HFFc6 (cell line): ENCODE results near the gene NT5DC2. TPM values are rescaled to one million over a fixed set of nuclear protein-coding genes. Genes with fewer than 3 reads are reported as not detected.

Source experiments
- DNase-seq: peaks from one replicate; pipeline ENCODE4 v3.0.0-alpha.2; 2018
- H3K27ac Mint-ChIP-seq: 2 replicates; pipeline ENCODE4 v1.8.0; 2020; ENCODE audit warnings: mild to moderate bottlenecking, mixed read lengths
- H3K27me3 Mint-ChIP-seq: 2 replicates; pipeline ENCODE4 v1.8.0; 2021; ENCODE audit warnings: mild to moderate bottlenecking, moderate library complexity, mixed read lengths; ENCODE audit not compliant: insufficient read depth
- H3K36me3 Mint-ChIP-seq: 2 replicates; pipeline ENCODE4 v1.8.0; 2021; ENCODE audit warnings: low read depth, mixed read lengths
- H3K4me1 Mint-ChIP-seq: 2 replicates; pipeline ENCODE4 v1.8.0; 2020; ENCODE audit warnings: low read depth, mixed read lengths
- H3K4me3 Mint-ChIP-seq: 2 replicates; pipeline ENCODE4 v1.8.0; 2020; ENCODE audit warnings: mild to moderate bottlenecking, moderate library complexity, mixed read lengths
- H3K9me3 Mint-ChIP-seq: 2 replicates; pipeline ENCODE4 v1.8.0; 2020; ENCODE audit warnings: mild to moderate bottlenecking, mixed read lengths
- total RNA-seq, 6 experiments: library from RNA; stranded (reverse); fragmentation: NEBNext Ultra II Directional; extraction: Animal tissue kit (Norgen Biotek cat#: 25700); gene quantifications; 2 replicates in 1 of 6; 3 replicates in 5 of 6; pipeline ENCODE4 v1.2.3, GENCODE V29; 2021
- TF ChIP-seq, protein P1 (sequence below): fragments of 200-600 bp; sonication (generic); IDR thresholded peaks from 2 replicates; pipeline ENCODE4 v1.5.0; 2021; ENCODE audit warnings: antibody characterized with exemption, mild to moderate bottlenecking

NT5DC2 gene
- total RNA-seq, 6 experiments from 2014 or later: 156 to 198 (median 183) TPM

GRCh38 chr3:52524752-52525679 lies 8.6 kb downstream of the NT5DC2 start:
- Mint-ChIP-seq H3K27ac (no peak overlapping the region), H3K9me3 (no peaks in the 10 kb centered on the region), H3K4me3 (no peak overlapping the region), H3K4me1 (peaks cover 14% of the 10 kb centered on the region), H3K36me3 (peaks cover 14% of the 10 kb centered on the region), H3K27me3 (no peaks in the 10 kb centered on the region)
- TF ChIP-seq, protein P1, sequence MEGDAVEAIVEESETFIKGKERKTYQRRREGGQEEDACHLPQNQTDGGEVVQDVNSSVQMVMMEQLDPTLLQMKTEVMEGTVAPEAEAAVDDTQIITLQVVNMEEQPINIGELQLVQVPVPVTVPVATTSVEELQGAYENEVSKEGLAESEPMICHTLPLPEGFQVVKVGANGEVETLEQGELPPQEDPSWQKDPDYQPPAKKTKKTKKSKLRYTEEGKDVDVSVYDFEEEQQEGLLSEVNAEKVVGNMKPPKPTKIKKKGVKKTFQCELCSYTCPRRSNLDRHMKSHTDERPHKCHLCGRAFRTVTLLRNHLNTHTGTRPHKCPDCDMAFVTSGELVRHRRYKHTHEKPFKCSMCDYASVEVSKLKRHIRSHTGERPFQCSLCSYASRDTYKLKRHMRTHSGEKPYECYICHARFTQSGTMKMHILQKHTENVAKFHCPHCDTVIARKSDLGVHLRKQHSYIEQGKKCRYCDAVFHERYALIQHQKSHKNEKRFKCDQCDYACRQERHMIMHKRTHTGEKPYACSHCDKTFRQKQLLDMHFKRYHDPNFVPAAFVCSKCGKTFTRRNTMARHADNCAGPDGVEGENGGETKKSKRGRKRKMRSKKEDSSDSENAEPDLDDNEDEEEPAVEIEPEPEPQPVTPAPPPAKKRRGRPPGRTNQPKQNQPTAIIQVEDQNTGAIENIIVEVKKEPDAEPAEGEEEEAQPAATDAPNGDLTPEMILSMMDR: no peak
- DNase-seq: no peak

GRCh38 chr3:52524258-52524751 lies 9.4 kb downstream of the NT5DC2 start:
- no peak for DNase-seq
- TF ChIP-seq, protein P1: no peak
- Mint-ChIP-seq H3K4me3 (no peak overlapping the region), H3K36me3 (peaks cover 13% of the 10 kb centered on the region), H3K4me1 (peaks cover 7% of the 10 kb centered on the region; the same call in 1 of the 2 replicates), H3K27me3 (no peaks in the 10 kb centered on the region), H3K9me3 (no peaks in the 10 kb centered on the region), H3K27ac (no peak overlapping the region)

- no peaks in the 10 kb centered on the region for H3K27me3 Mint-ChIP-seq
- H3K27ac Mint-ChIP-seq: no peak overlapping the region
- H3K4me1 Mint-ChIP-seq: peaks cover 5% of the 10 kb centered on the region; the same call in 1 of the 2 replicates
- peaks cover 10% of the 10 kb centered on the region for H3K36me3 Mint-ChIP-seq
- TF ChIP-seq, protein P1: no peak
- no peak for DNase-seq
- H3K4me3 Mint-ChIP-seq: no peak overlapping the region
- H3K9me3 Mint-ChIP-seq: no peaks in the 10 kb centered on the region
These were observed 10.0 kb downstream of the NT5DC2 start for GRCh38 chr3:52523386-52524257.

DNA sequence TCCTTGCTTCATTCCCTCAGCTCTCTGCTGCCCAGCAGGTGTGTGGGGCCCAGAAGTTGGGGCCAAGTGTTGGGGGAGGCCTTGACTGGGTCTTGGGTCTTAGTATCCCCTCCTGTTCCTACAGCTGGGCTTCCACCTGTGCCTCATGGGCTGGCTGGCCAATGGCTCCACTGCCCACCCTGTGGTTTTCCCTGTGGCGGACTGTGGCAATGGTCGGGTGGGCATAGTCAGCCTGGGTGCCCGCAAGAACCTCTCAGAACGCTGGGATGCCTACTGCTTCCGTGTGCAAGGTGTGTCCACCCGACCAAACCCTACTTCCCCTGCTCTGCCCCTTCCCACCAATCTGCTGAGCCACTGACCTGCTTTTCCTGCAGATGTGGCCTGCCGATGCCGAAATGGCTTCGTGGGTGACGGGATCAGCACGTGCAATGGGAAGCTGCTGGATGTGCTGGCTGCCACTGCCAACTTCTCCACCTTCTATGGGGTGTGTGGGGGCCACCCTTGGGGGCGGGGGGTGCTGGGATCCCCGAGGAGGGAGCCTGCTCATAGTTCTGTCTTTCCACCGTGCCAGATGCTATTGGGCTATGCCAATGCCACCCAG lies 10.9 kb downstream of the NT5DC2 start:
- no peak for DNase-seq

More for the DNA sequence above, 10.9 kb downstream of the NT5DC2 start:
- Mint-ChIP-seq H3K4me3 (no peak overlapping the region), H3K4me1 (peaks cover 5% of the 10 kb centered on the region; the same call in 1 of the 2 replicates), H3K36me3 (peaks cover 10% of the 10 kb centered on the region), H3K27ac (no peak overlapping the region), H3K9me3 (no peaks in the 10 kb centered on the region), H3K27me3 (no peaks in the 10 kb centered on the region)
- TF ChIP-seq, protein P1: no peak
